ENCODE data around the gene UROC1.

UROC1 gene

GRCh38 chr3:126474498-126475412, 42.8 kb downstream of the UROC1 start:
- Histone ChIP-seq H3K9me3 (ENCODE audit: control insufficient read depth, low read length) (no peaks in the 10 kb centered on the region), H3K4me3 (ENCODE audit: low read length) (peak overlapping the region; percentile 12), H3K27me3 (ENCODE audit: control insufficient read depth, insufficient read depth, low read length) (no peaks in the 10 kb centered on the region), H3K36me3 (ENCODE audit: control insufficient read depth, insufficient read depth, low read length) (peaks cover 8% of the 10 kb centered on the region), H3K9ac (ENCODE audit: low read length) (peak overlapping the region; percentile 55), H3K4me1 (ENCODE audit: control insufficient read depth, insufficient read depth, low read length) (peaks cover 22% of the 10 kb centered on the region)

GRCh38 chr3:126473292-126474168, 44.0 kb downstream of the UROC1 start:
- Histone ChIP-seq H3K9me3 (ENCODE audit: control insufficient read depth, low read length) (no peaks in the 10 kb centered on the region), H3K36me3 (ENCODE audit: control insufficient read depth, insufficient read depth, low read length) (peaks cover 21% of the 10 kb centered on the region), H3K27me3 (ENCODE audit: control insufficient read depth, insufficient read depth, low read length) (no peaks in the 10 kb centered on the region), H3K4me1 (ENCODE audit: control insufficient read depth, insufficient read depth, low read length) (peaks cover 22% of the 10 kb centered on the region), H3K4me3 (ENCODE audit: low read length) (peak overlapping the region; percentile 7), H3K9ac (ENCODE audit: low read length) (peak overlapping the region; percentile 31)

- H3K27me3 ChIP-seq (ENCODE audit: control insufficient read depth, insufficient read depth, low read length): no peaks in the 10 kb centered on the region
- peak overlapping the region; percentile 31 for H3K9ac ChIP-seq (ENCODE audit: low read length)
- H3K4me1 ChIP-seq (ENCODE audit: control insufficient read depth, insufficient read depth, low read length): peaks cover 22% of the 10 kb centered on the region
- H3K9me3 ChIP-seq (ENCODE audit: control insufficient read depth, low read length): no peaks in the 10 kb centered on the region
- peak overlapping the region; percentile 7 for H3K4me3 ChIP-seq (ENCODE audit: low read length)
- peaks cover 27% of the 10 kb centered on the region for H3K36me3 ChIP-seq (ENCODE audit: control insufficient read depth, insufficient read depth, low read length)
Observed at GRCh38 chr3:126472277-126473006, 45.1 kb downstream of the UROC1 start.

GRCh38 chr3:126469479-126469878, 48.1 kb downstream of the UROC1 start:
- H3K9me3 ChIP-seq (ENCODE audit: control insufficient read depth, low read length): no peaks in the 10 kb centered on the region
- H3K9ac ChIP-seq (ENCODE audit: low read length): no peak overlapping the region
- H3K36me3 ChIP-seq (ENCODE audit: control insufficient read depth, insufficient read depth, low read length): peaks cover 43% of the 10 kb centered on the region
- H3K4me1 ChIP-seq (ENCODE audit: control insufficient read depth, insufficient read depth, low read length): peaks cover 22% of the 10 kb centered on the region
- H3K27me3 ChIP-seq (ENCODE audit: control insufficient read depth, insufficient read depth, low read length): no peaks in the 10 kb centered on the region
- H3K4me3 ChIP-seq (ENCODE audit: low read length): no peak overlapping the region

GRCh38 chr3:126468028-126468891, 49.3 kb downstream of the UROC1 start:
- no peak overlapping the region for H3K9ac ChIP-seq (ENCODE audit: low read length)
- peaks cover 16% of the 10 kb centered on the region for H3K4me1 ChIP-seq (ENCODE audit: control insufficient read depth, insufficient read depth, low read length)
- H3K4me3 ChIP-seq (ENCODE audit: low read length): no peak overlapping the region
- H3K9me3 ChIP-seq (ENCODE audit: control insufficient read depth, low read length): no peaks in the 10 kb centered on the region
- no peaks in the 10 kb centered on the region for H3K27me3 ChIP-seq (ENCODE audit: control insufficient read depth, insufficient read depth, low read length)
- peaks cover 48% of the 10 kb centered on the region for H3K36me3 ChIP-seq (ENCODE audit: control insufficient read depth, insufficient read depth, low read length)

GRCh38 chr3:126467611-126467955, 50.0 kb downstream of the UROC1 start:
- Histone ChIP-seq H3K9me3 (ENCODE audit: control insufficient read depth, low read length) (no peaks in the 10 kb centered on the region), H3K4me1 (ENCODE audit: control insufficient read depth, insufficient read depth, low read length) (peaks cover 9% of the 10 kb centered on the region), H3K27me3 (ENCODE audit: control insufficient read depth, insufficient read depth, low read length) (no peaks in the 10 kb centered on the region), H3K36me3 (ENCODE audit: control insufficient read depth, insufficient read depth, low read length) (peaks cover 48% of the 10 kb centered on the region), H3K4me3 (ENCODE audit: low read length) (no peak overlapping the region), H3K9ac (ENCODE audit: low read length) (no peak overlapping the region)

- Histone ChIP-seq H3K9me3 (ENCODE audit: control insufficient read depth, low read length) (no peaks in the 10 kb centered on the region), H3K4me3 (ENCODE audit: low read length) (no peak overlapping the region), H3K9ac (ENCODE audit: low read length) (no peak overlapping the region), H3K27me3 (ENCODE audit: control insufficient read depth, insufficient read depth, low read length) (no peaks in the 10 kb centered on the region), H3K36me3 (ENCODE audit: control insufficient read depth, insufficient read depth, low read length) (peaks cover 48% of the 10 kb centered on the region), H3K4me1 (ENCODE audit: control insufficient read depth, insufficient read depth, low read length) (peaks cover 4% of the 10 kb centered on the region)
Observed at GRCh38 chr3:126466886-126467610, 50.5 kb downstream of the UROC1 start.

GRCh38 chr3:126465928-126466544, 51.5 kb downstream of the UROC1 start:
- Histone ChIP-seq H3K4me1 (ENCODE audit: control insufficient read depth, insufficient read depth, low read length) (no peaks in the 10 kb centered on the region), H3K27me3 (ENCODE audit: control insufficient read depth, insufficient read depth, low read length) (no peaks in the 10 kb centered on the region), H3K9me3 (ENCODE audit: control insufficient read depth, low read length) (no peaks in the 10 kb centered on the region), H3K9ac (ENCODE audit: low read length) (no peak overlapping the region), H3K36me3 (ENCODE audit: control insufficient read depth, insufficient read depth, low read length) (peaks cover 48% of the 10 kb centered on the region), H3K4me3 (ENCODE audit: low read length) (no peak overlapping the region)

- H3K36me3 ChIP-seq (ENCODE audit: control insufficient read depth, insufficient read depth, low read length): peaks cover 46% of the 10 kb centered on the region
- no peak overlapping the region for H3K9ac ChIP-seq (ENCODE audit: low read length)
- no peaks in the 10 kb centered on the region for H3K27me3 ChIP-seq (ENCODE audit: control insufficient read depth, insufficient read depth, low read length)
- H3K4me3 ChIP-seq (ENCODE audit: low read length): no peak overlapping the region
- H3K9me3 ChIP-seq (ENCODE audit: control insufficient read depth, low read length): no peaks in the 10 kb centered on the region
- H3K4me1 ChIP-seq (ENCODE audit: control insufficient read depth, insufficient read depth, low read length): no peaks in the 10 kb centered on the region
Observed at GRCh38 chr3:126464997-126465396, 52.6 kb downstream of the UROC1 start.

- Histone ChIP-seq H3K9ac (ENCODE audit: low read length) (no peak overlapping the region), H3K27me3 (ENCODE audit: control insufficient read depth, insufficient read depth, low read length) (no peaks in the 10 kb centered on the region), H3K4me1 (ENCODE audit: control insufficient read depth, insufficient read depth, low read length) (no peaks in the 10 kb centered on the region), H3K36me3 (ENCODE audit: control insufficient read depth, insufficient read depth, low read length) (peaks cover 43% of the 10 kb centered on the region), H3K4me3 (ENCODE audit: low read length) (no peak overlapping the region), H3K9me3 (ENCODE audit: control insufficient read depth, low read length) (no peaks in the 10 kb centered on the region)
Observed at GRCh38 chr3:126464494-126464893, 53.1 kb downstream of the UROC1 start.
